HG03108 (cell line): Measurements from ENCODE around the gene CHMP3.

Experiments used
- ATAC-seq: cut with Tn5 transposase; IDR thresholded peaks from one replicate; pipeline ENCODE4 v1.9.1; 2021; ENCODE audit warnings: moderate library complexity; ENCODE audit not compliant: unreplicated experiment

CHMP3 gene

GRCh38 chr2:86471637-86472036 is 91.6 kb downstream of the CHMP3 start:
- ATAC-seq, result no peak

- no peak for ATAC-seq
Observed at GRCh38 chr2:86470890-86471289, 92.4 kb downstream of the CHMP3 start.

- no peak for ATAC-seq
Observed at GRCh38 chr2:86468162-86469033, 94.8 kb downstream of the CHMP3 start.

GRCh38 chr2:86466306-86466705 is 96.9 kb downstream of the CHMP3 start:
- no peak for ATAC-seq

GRCh38 chr2:86464652-86465051 is 98.6 kb downstream of the CHMP3 start:
- ATAC-seq, result no peak

GRCh38 chr2:86461042-86461743 is 102.0 kb downstream of the CHMP3 start:
- ATAC-seq, result no peak

GRCh38 chr2:86455181-86455580 is 108.1 kb downstream of the CHMP3 start:
- no peak for ATAC-seq

GRCh38 chr2:86454238-86454637 is 109.0 kb downstream of the CHMP3 start:
- ATAC-seq, result no peak

- ATAC-seq, result no peak
Observed at GRCh38 chr2:86453836-86454235, 109.4 kb downstream of the CHMP3 start.
